ENCODE results near the gene HACD4.
A peak's percentile ranks its signal among the peaks of the same experiment; 100 is the strongest.

Gene HACD4

GRCh38 chr9:21047281-21047691 lies 15.8 kb upstream of the HACD4 start:
- no peak for FAIRE-seq
- TF ChIP-seq POU2F2 (IDR thresholded peaks at IDR 0.05; ENCODE audit: low read depth, low read length) (no peak), PAX5 (IDR thresholded peaks at IDR 0.05; ENCODE audit: insufficient read depth, low read length, severe bottlenecking) (no peak), POLR2AphosphoS5 (IDR thresholded peaks at IDR 0.05; ENCODE audit: low read depth, low read length) (no peak), POLR2A (IDR thresholded peaks at IDR 0.05; ENCODE audit: low read depth, low read length) (no peak), SPI1 (IDR thresholded peaks at IDR 0.05; ENCODE audit: low read depth, low read length) (no peak), TAF1 (IDR thresholded peaks at IDR 0.05; ENCODE audit: low read depth, low read length) (no peak)
- DNase-seq (ENCODE audit: insufficient read length, low spot score), result no peak

GRCh38 chr9:21043841-21044240 lies 12.4 kb upstream of the HACD4 start:
- FAIRE-seq (no peak), DNase-seq (ENCODE audit: insufficient read length, low spot score) (no peak)
- TF ChIP-seq POU2F2 (IDR thresholded peaks at IDR 0.05; ENCODE audit: low read depth, low read length) (no peak), TAF1 (IDR thresholded peaks at IDR 0.05; ENCODE audit: low read depth, low read length) (no peak), POLR2A (IDR thresholded peaks at IDR 0.05; ENCODE audit: low read depth, low read length) (no peak), PAX5 (IDR thresholded peaks at IDR 0.05; ENCODE audit: insufficient read depth, low read length, severe bottlenecking) (no peak), POLR2AphosphoS5 (IDR thresholded peaks at IDR 0.05; ENCODE audit: low read depth, low read length) (no peak), SPI1 (IDR thresholded peaks at IDR 0.05; ENCODE audit: low read depth, low read length) (no peak)

GRCh38 chr9:21042466-21042865 lies 11.0 kb upstream of the HACD4 start:
- DNase-seq (ENCODE audit: insufficient read length, low spot score), result no peak
- TF ChIP-seq TAF1 (IDR thresholded peaks at IDR 0.05; ENCODE audit: low read depth, low read length) (no peak), POLR2AphosphoS5 (IDR thresholded peaks at IDR 0.05; ENCODE audit: low read depth, low read length) (no peak), POLR2A (IDR thresholded peaks at IDR 0.05; ENCODE audit: low read depth, low read length) (no peak), SPI1 (IDR thresholded peaks at IDR 0.05; ENCODE audit: low read depth, low read length) (no peak), PAX5 (IDR thresholded peaks at IDR 0.05; ENCODE audit: insufficient read depth, low read length, severe bottlenecking) (no peak), POU2F2 (IDR thresholded peaks at IDR 0.05; ENCODE audit: low read depth, low read length) (no peak)
- no peak for FAIRE-seq

GRCh38 chr9:21039302-21039701 lies 7.9 kb upstream of the HACD4 start:
- TF ChIP-seq PAX5 (IDR thresholded peaks at IDR 0.05; ENCODE audit: insufficient read depth, low read length, severe bottlenecking) (no peak), POU2F2 (IDR thresholded peaks at IDR 0.05; ENCODE audit: low read depth, low read length) (no peak), SPI1 (IDR thresholded peaks at IDR 0.05; ENCODE audit: low read depth, low read length) (no peak), TAF1 (IDR thresholded peaks at IDR 0.05; ENCODE audit: low read depth, low read length) (no peak), POLR2AphosphoS5 (IDR thresholded peaks at IDR 0.05; ENCODE audit: low read depth, low read length) (no peak), POLR2A (IDR thresholded peaks at IDR 0.05; ENCODE audit: low read depth, low read length) (no peak)

GRCh38 chr9:21037278-21037677 lies 5.8 kb upstream of the HACD4 start:
- no peak for FAIRE-seq
- no peak for TF ChIP-seq POLR2A (IDR thresholded peaks at IDR 0.05; ENCODE audit: low read depth, low read length)
- no peak for TF ChIP-seq SPI1 (IDR thresholded peaks at IDR 0.05; ENCODE audit: low read depth, low read length)
- no peak for TF ChIP-seq POU2F2 (IDR thresholded peaks at IDR 0.05; ENCODE audit: low read depth, low read length)
- TF ChIP-seq TAF1 (IDR thresholded peaks at IDR 0.05; ENCODE audit: low read depth, low read length), result no peak
- no peak for TF ChIP-seq POLR2AphosphoS5 (IDR thresholded peaks at IDR 0.05; ENCODE audit: low read depth, low read length)
- TF ChIP-seq PAX5 (IDR thresholded peaks at IDR 0.05; ENCODE audit: insufficient read depth, low read length, severe bottlenecking), result no peak
- DNase-seq (ENCODE audit: insufficient read length, low spot score), result no peak

More at GRCh38 chr9:21039302-21039701, 7.9 kb upstream of the HACD4 start:
- DNase-seq (ENCODE audit: insufficient read length, low spot score) (no peak), FAIRE-seq (no peak)

DNA sequence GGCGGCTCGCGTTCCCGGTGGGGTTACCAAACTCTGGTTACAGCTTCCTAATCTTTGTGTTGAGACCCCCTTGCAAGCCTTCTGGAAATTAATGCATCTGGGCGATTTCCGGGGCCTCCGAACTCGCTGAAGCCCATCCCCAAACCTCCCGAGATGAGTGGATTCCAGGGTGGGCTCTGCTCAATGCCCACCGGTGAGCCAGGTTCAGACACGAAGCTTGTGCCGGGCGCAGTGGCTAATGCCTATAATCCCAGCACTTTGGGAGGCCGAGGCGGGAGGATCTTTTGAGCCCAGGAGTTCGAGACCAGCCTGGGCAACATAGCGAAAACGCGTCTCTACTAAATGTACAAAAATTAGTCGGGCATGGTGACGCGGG lies 356 bp upstream of the HACD4 start:
- TF ChIP-seq TAF1 (IDR thresholded peaks at IDR 0.05; ENCODE audit: low read depth, low read length) (no peak), POU2F2 (IDR thresholded peaks at IDR 0.05; ENCODE audit: low read depth, low read length) (no peak), POLR2A (IDR thresholded peaks at IDR 0.05; ENCODE audit: low read depth, low read length) (no peak), SPI1 (IDR thresholded peaks at IDR 0.05; ENCODE audit: low read depth, low read length) (no peak), POLR2AphosphoS5 (IDR thresholded peaks at IDR 0.05; ENCODE audit: low read depth, low read length) (no peak)

GRCh38 chr9:21030389-21031035 lies 928 bp downstream of the HACD4 start:
- DNase-seq (ENCODE audit: insufficient read length, low spot score), result peak; percentile 35
- FAIRE-seq, result peak; percentile 93

More for the DNA sequence above, 356 bp upstream of the HACD4 start:
- FAIRE-seq (peak; percentile 13), DNase-seq (ENCODE audit: insufficient read length, low spot score) (no peak)

GRCh38 chr9:21029661-21030060 lies 1.8 kb downstream of the HACD4 start:
- FAIRE-seq (no peak), DNase-seq (ENCODE audit: insufficient read length, low spot score) (no peak)
- no peak for TF ChIP-seq POLR2AphosphoS5 (IDR thresholded peaks at IDR 0.05; ENCODE audit: low read depth, low read length)
- no peak for TF ChIP-seq SPI1 (IDR thresholded peaks at IDR 0.05; ENCODE audit: low read depth, low read length)
- no peak for TF ChIP-seq TAF1 (IDR thresholded peaks at IDR 0.05; ENCODE audit: low read depth, low read length)
- no peak for TF ChIP-seq POU2F2 (IDR thresholded peaks at IDR 0.05; ENCODE audit: low read depth, low read length)
- no peak for TF ChIP-seq PAX5 (IDR thresholded peaks at IDR 0.05; ENCODE audit: insufficient read depth, low read length, severe bottlenecking)
- TF ChIP-seq POLR2A (IDR thresholded peaks at IDR 0.05; ENCODE audit: low read depth, low read length), result no peak

More at GRCh38 chr9:21030389-21031035, 928 bp downstream of the HACD4 start:
- TF ChIP-seq SPI1 (IDR thresholded peaks at IDR 0.05; ENCODE audit: low read depth, low read length) (peak; percentile 71), POU2F2 (IDR thresholded peaks at IDR 0.05; ENCODE audit: low read depth, low read length) (no peak)

- FAIRE-seq (peak; percentile 41), DNase-seq (ENCODE audit: insufficient read length, low spot score) (no peak)
- TF ChIP-seq POLR2AphosphoS5 (IDR thresholded peaks at IDR 0.05; ENCODE audit: low read depth, low read length) (no peak), TAF1 (IDR thresholded peaks at IDR 0.05; ENCODE audit: low read depth, low read length) (no peak), PAX5 (IDR thresholded peaks at IDR 0.05; ENCODE audit: insufficient read depth, low read length, severe bottlenecking) (no peak), POU2F2 (IDR thresholded peaks at IDR 0.05; ENCODE audit: low read depth, low read length) (no peak), SPI1 (IDR thresholded peaks at IDR 0.05; ENCODE audit: low read depth, low read length) (no peak), POLR2A (IDR thresholded peaks at IDR 0.05; ENCODE audit: low read depth, low read length) (no peak)
Measured at GRCh38 chr9:21028466-21028865, 3.0 kb downstream of the HACD4 start.

- TF ChIP-seq PAX5 (IDR thresholded peaks at IDR 0.05; ENCODE audit: insufficient read depth, low read length, severe bottlenecking) (no peak), SPI1 (IDR thresholded peaks at IDR 0.05; ENCODE audit: low read depth, low read length) (no peak), POLR2AphosphoS5 (IDR thresholded peaks at IDR 0.05; ENCODE audit: low read depth, low read length) (no peak), POLR2A (IDR thresholded peaks at IDR 0.05; ENCODE audit: low read depth, low read length) (no peak), TAF1 (IDR thresholded peaks at IDR 0.05; ENCODE audit: low read depth, low read length) (no peak), POU2F2 (IDR thresholded peaks at IDR 0.05; ENCODE audit: low read depth, low read length) (no peak)
- DNase-seq (ENCODE audit: insufficient read length, low spot score) (no peak), FAIRE-seq (no peak)
Measured at GRCh38 chr9:21027295-21027694, 4.1 kb downstream of the HACD4 start.

Data from GM12891 (cell line).